Liver (tissue), 9 donors: ENCODE measurements around the gene RNF151. TPM values are rescaled to one million over a fixed set of nuclear protein-coding genes. Genes with fewer than 3 reads are reported as not detected.

Experiments used
- DNase-seq: peaks from one replicate; pipeline ENCODE4 v3.0.0-alpha.2; 2017; ENCODE audit warnings: low spot score
- H3K27ac ChIP-seq, 2 donors: one replicate each; pipeline ENCODE4 v1.7.0; 2013; ENCODE audit warnings: inconsistent platforms in 2 of 2, low read length in 2 of 2, control low read depth in 1 of 2, low read depth in 1 of 2, mild to moderate bottlenecking in 1 of 2
- H3K27me3 ChIP-seq, 4 donors: one replicate each; pipeline versions ENCODE4 v1.6.1 to v1.7.0; 2013; ENCODE audit warnings: low read length in 3 of 4, inconsistent platforms in 1 of 4, mild to moderate bottlenecking in 1 of 4, moderate library complexity in 1 of 4; ENCODE audit not compliant: control insufficient read depth in 4 of 4, insufficient read depth in 4 of 4
- H3K36me3 ChIP-seq, 4 donors: one replicate each; pipeline versions ENCODE4 v1.6.1 to v1.7.0; 2013; ENCODE audit warnings: low read length in 3 of 4, mild to moderate bottlenecking in 3 of 4, low read depth in 1 of 4, moderate library complexity in 1 of 4; ENCODE audit not compliant: control insufficient read depth in 4 of 4, insufficient read depth in 3 of 4
- H3K4me1 ChIP-seq, 4 donors: one replicate each; pipeline versions ENCODE4 v1.6.1 to v1.7.0; 2013; ENCODE audit warnings: low read length in 3 of 4, mild to moderate bottlenecking in 3 of 4, moderate library complexity in 1 of 4; ENCODE audit not compliant: control insufficient read depth in 4 of 4, insufficient read depth in 4 of 4
- H3K4me3 ChIP-seq, 3 donors: one replicate each; pipeline versions ENCODE4 v1.6.1 to v1.7.0; 2013; ENCODE audit warnings: low read length in 3 of 3, control low read depth in 1 of 3, low read depth in 1 of 3, mild to moderate bottlenecking in 1 of 3
- H3K9ac ChIP-seq, 2 donors: one replicate each; pipeline ENCODE4 v1.7.0; 2013; ENCODE audit warnings: low read length in 2 of 2, mild to moderate bottlenecking in 2 of 2, moderate library complexity in 2 of 2, control low read depth in 1 of 2, low read depth in 1 of 2
- H3K9me3 ChIP-seq, 4 donors: one replicate each; pipeline versions ENCODE4 v1.6.1 to v1.7.0; 2013; ENCODE audit warnings: low read length in 3 of 4; ENCODE audit not compliant: control insufficient read depth in 4 of 4
- EGR1 ChIP-seq, 2 donors: IDR thresholded peaks; 2 replicates each; pipeline ENCODE4 v1.6.1; 2016 to 2018; ENCODE audit warnings: antibody characterized with exemption in 2 of 2, low read depth in 2 of 2
- FOXA2 ChIP-seq: IDR thresholded peaks from 2 replicates; pipeline ENCODE4 v1.6.1; 2016; ENCODE audit warnings: antibody characterized with exemption
- REST ChIP-seq: IDR thresholded peaks from 2 replicates; pipeline ENCODE4 v1.6.1; 2016; ENCODE audit warnings: antibody characterized with exemption, mild to moderate bottlenecking
- RXRA ChIP-seq, 2 donors: IDR thresholded peaks; 2 replicates each; pipeline ENCODE4 v1.6.1; 2017 to 2018; ENCODE audit warnings: antibody characterized with exemption in 2 of 2, mild to moderate bottlenecking in 1 of 2
- SP1 ChIP-seq: IDR thresholded peaks from 2 replicates; pipeline ENCODE4 v1.6.1; 2018; ENCODE audit warnings: antibody characterized with exemption, mild to moderate bottlenecking
- ZBTB33 ChIP-seq: IDR thresholded peaks from 2 replicates; pipeline ENCODE4 v1.6.1; 2016; ENCODE audit warnings: antibody characterized with exemption
- WGBS: extraction: QIAGEN DNeasy Blood & Tissue Kit; methylation state at CpG from one replicate; pipeline ENCODE4 v1.1.7; 2013; 5-methylcytosine and 5-hydroxymethylcytosine counted together
- polyA plus RNA-seq, 2 donors: library from polyadenylated mRNA; stranded (reverse) in 1 of 2; unstranded in 1 of 2; fragments of 200-250 nt in 1 of 2; fragments of >200 nt in 1 of 2; fragmentation: Nextera tagmentation in 1 of 2; extraction: Ambion mirVana in 1 of 2; gene quantifications; one replicate each; pipeline versions ENCODE4 v1.2.1 to v1.2.3, GENCODE V29; 2013 to 2015
- total RNA-seq, 2 donors: library from RNA; depleted of rRNA; stranded (reverse); fragments of >200 nt; gene quantifications; one replicate each; pipeline ENCODE4 v1.2.3, GENCODE V29; 2014
- donor health status: healthy.
- donor health status: healthy.
- donor health status: healthy.
- donor health status: healthy.
- donor health status: healthy.

RNF151 gene
- total and polyA plus RNA-seq, 4 donors = not detected

- WGBS = 81% methylated on average over 11 of the region's 11 CpGs
- Histone ChIP-seq H3K27ac (no peak overlapping the region), H3K36me3 (no peaks in the 10 kb centered on the region), H3K9ac (no peak overlapping the region), H3K27me3 (peaks cover 0 to 8% (median 4%) of the 10 kb centered on the region in 4 donors), H3K4me3 (no peak overlapping the region), H3K4me1 (peaks cover 0 to 8% (median 3%) of the 10 kb centered on the region in 4 donors), H3K9me3 (no peaks in the 10 kb centered on the region)
- TF ChIP-seq REST (no peak), SP1 (no peak), ZBTB33 (no peak), EGR1 (IDR thresholded peaks at IDR 0.05; ENCODE audit: low read depth in 2 of 2) (no peak), FOXA2 (no peak)
- DNase-seq = no peak
These were observed 40.4 kb upstream of the RNF151 start for GRCh38 chr16:1926271-1926670.

- peak in 1 of 2 donors; percentile 49 for TF ChIP-seq RXRA (IDR thresholded peaks at IDR 0.05)
- no peak for TF ChIP-seq REST
- peak; percentile 20 for TF ChIP-seq SP1
- no peak for TF ChIP-seq FOXA2
- Histone ChIP-seq H3K27me3 (no peaks in the 10 kb centered on the region), H3K36me3 (no peaks in the 10 kb centered on the region), H3K4me3 (peak overlapping the region in 1 of 3 donors; percentile 78), H3K4me1 (peaks cover 0 to 26% (median 13%) of the 10 kb centered on the region in 4 donors), H3K9me3 (no peaks in the 10 kb centered on the region), H3K27ac (no peak overlapping the region), H3K9ac (no peak overlapping the region)
- 19% methylated on average over 11 of the region's 11 CpGs for WGBS
- DNase-seq = peak; percentile 50
These were observed 37.6 kb upstream of the RNF151 start for GRCh38 chr16:1929105-1929504.
